Large intestine (tissue), 3 donors: ENCODE data around the gene CFAP157. TPM values are rescaled to one million over a fixed set of nuclear protein-coding genes. Genes with fewer than 3 reads are reported as not detected.
A peak's percentile ranks its signal among the peaks of the same experiment; 100 is the strongest.

Source experiments
- DNase-seq, 2 donors: peaks; one replicate each; pipeline versions ENCODE4 v3.0.0 to v3.0.0-alpha.2; 2013
- H3K27ac ChIP-seq: one replicate; pipeline ENCODE4 v1.5.1; 2013; ENCODE audit warnings: low read length
- H3K27me3 ChIP-seq: 2 replicates; pipeline ENCODE4 v1.6.1; 2013; ENCODE audit warnings: low read length; ENCODE audit not compliant: control insufficient read depth, insufficient read depth
- H3K36me3 ChIP-seq: 2 replicates; pipeline ENCODE4 v1.6.1; 2013; ENCODE audit warnings: low read length; ENCODE audit not compliant: control insufficient read depth, insufficient read depth
- H3K4me1 ChIP-seq: one replicate; pipeline ENCODE4 v1.6.1; 2013; ENCODE audit warnings: low read length; ENCODE audit not compliant: control insufficient read depth, insufficient read depth
- H3K4me3 ChIP-seq: one replicate; pipeline ENCODE4 v1.5.1; 2013; ENCODE audit warnings: low read length
- H3K9me3 ChIP-seq: one replicate; pipeline ENCODE4 v1.6.1; 2013; ENCODE audit warnings: mild to moderate bottlenecking, low read depth, low read length, moderate library complexity; ENCODE audit not compliant: control insufficient read depth
- WGBS: methylation state at CpG from one replicate; pipeline ENCODE4 v1.1.5; 2013; ENCODE audit warnings: low lambda C conversion rate; ENCODE audit not compliant: insufficient coverage; 5-methylcytosine and 5-hydroxymethylcytosine counted together
- polyA plus RNA-seq: library from polyadenylated mRNA; unstranded; fragments of 120-200 nt; gene quantifications from one replicate; pipeline ENCODE4 v1.2.1, GENCODE V29; 2013

CFAP157 gene
- polyA plus RNA-seq, 1 donor: 0.84 TPM

DNA sequence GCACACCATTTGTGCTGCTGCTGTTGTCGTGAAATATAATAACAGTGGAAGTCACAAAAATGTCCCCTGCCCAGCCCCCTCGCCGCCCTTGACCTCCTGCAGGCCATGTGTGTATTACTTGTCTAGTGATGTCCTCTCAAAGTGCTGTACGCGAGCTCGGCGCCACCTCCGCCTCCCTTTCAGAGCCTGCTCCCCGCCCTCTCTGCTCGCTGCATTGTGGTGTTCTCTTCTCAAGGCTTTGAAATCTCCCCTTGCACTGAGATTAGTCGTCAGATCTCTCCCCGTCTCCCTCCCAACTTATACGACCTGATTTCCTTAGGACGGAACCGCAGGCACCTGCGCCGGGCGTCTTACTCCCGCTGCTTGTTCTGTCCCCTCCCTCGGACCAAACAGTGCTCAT, 14.7 kb upstream of the CFAP157 start:
- Histone ChIP-seq H3K27me3 (no peaks in the 10 kb centered on the region), H3K9me3 (no peaks in the 10 kb centered on the region), H3K4me3 (no peak overlapping the region), H3K27ac (no peak overlapping the region), H3K4me1 (no peaks in the 10 kb centered on the region), H3K36me3 (peaks cover 15% of the 10 kb centered on the region)
- no CpG with 5 or more reads among the region's 20 CpGs for WGBS
- DNase-seq: no peak

DNA sequence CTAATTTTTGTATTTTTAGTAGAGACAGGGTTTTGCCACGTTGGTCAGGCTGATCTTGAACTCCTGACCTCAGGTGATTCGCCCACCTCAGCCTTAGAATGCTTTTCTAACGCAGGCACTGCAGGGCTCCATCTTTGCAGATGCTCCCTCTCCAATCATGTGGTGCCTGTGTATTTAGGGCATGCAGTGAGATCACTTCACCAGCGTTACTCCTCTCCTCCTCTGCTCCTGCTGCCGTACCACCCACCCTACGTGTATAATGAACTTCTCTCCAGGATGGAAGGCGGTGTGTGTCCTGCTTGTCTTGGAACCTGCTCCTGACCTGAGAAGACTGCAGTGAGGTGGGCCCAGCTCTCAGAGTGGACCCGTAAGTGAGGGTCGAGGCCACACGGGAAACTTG, 13.6 kb upstream of the CFAP157 start:
- Histone ChIP-seq H3K36me3 (peaks cover 11% of the 10 kb centered on the region), H3K4me1 (no peaks in the 10 kb centered on the region), H3K9me3 (no peaks in the 10 kb centered on the region), H3K4me3 (no peak overlapping the region), H3K27ac (no peak overlapping the region), H3K27me3 (no peaks in the 10 kb centered on the region)
- no CpG with 5 or more reads among the region's 10 CpGs for WGBS
- no peak for DNase-seq

DNA sequence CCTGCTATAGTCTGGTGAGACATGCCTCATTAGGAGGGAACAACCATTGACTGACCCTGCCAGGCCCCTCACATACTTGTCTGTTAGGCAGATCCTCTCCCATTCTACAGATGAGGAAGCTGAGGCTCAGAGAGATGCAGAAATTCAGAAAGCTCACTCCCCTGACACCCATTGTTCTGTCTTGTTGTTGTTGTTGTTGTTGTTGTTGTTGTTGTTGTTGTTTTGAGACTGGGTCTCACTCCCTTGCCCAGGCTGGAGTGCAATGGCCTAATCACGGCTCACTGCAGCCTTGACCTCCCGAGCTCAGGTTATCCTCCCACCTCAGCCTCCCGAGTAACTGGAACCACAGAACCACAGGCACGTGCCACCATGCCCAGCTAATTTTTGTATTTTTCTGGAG, 13.1 kb upstream of the CFAP157 start:
- Histone ChIP-seq H3K9me3 (no peaks in the 10 kb centered on the region), H3K4me3 (no peak overlapping the region), H3K27me3 (no peaks in the 10 kb centered on the region), H3K36me3 (peaks cover 11% of the 10 kb centered on the region), H3K4me1 (no peaks in the 10 kb centered on the region), H3K27ac (no peak overlapping the region)
- DNase-seq: no peak
- WGBS: no CpG with 5 or more reads among the region's 4 CpGs

GRCh38 chr9:127694890-127695720, 11.7 kb upstream of the CFAP157 start:
- H3K4me1 ChIP-seq: peaks cover 3% of the 10 kb centered on the region
- peaks cover 9% of the 10 kb centered on the region for H3K36me3 ChIP-seq
- DNase-seq: no peak
- no peak overlapping the region for H3K27ac ChIP-seq
- peaks cover 3% of the 10 kb centered on the region for H3K9me3 ChIP-seq
- 80% methylated on average over 1 of the region's 9 CpGs for WGBS
- no peak overlapping the region for H3K4me3 ChIP-seq
- no peaks in the 10 kb centered on the region for H3K27me3 ChIP-seq

DNA sequence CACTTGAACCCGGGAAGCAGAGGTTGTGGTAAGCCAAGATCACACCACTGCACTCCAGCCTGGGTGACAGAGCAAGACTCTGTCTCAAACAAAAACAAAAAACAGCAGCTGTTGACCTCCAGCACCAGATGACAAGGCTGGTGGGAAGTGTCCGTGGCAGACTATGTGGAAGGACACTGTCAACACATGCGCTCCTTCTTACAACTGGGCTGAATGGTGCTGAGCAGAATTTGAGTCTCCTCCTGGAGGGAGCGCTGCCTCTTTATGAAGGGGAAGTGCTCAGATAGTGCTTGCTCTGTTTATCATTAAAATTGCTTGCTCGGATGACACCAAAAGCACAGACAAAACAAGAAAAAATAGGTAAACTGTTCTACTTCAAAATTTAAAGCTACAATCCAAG, 9.2 kb upstream of the CFAP157 start:
- Histone ChIP-seq H3K9me3 (peaks cover 3% of the 10 kb centered on the region), H3K4me1 (peaks cover 3% of the 10 kb centered on the region), H3K4me3 (no peak overlapping the region), H3K36me3 (no peaks in the 10 kb centered on the region), H3K27me3 (no peaks in the 10 kb centered on the region), H3K27ac (no peak overlapping the region)
- no CpG with 5 or more reads among the region's 5 CpGs for WGBS
- DNase-seq: no peak

DNA sequence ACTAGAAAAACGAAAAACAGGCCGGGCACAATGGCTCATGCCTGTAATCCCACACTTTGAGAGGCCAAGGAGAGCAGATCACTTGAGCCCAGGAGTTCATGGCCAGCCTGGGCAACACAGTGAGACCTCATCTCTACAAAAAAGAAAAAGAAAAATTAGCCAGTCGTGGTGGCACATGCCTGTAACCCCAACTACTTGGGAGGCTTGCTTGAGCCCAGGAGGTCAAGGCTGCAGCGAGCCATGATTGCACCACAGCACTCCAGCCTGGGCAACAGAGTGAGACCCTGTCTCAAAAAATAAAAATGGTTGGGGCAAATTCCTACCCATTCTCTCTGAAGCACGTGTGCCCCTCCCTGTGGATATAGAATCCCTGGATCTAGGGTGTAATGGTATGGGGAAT, 8.4 kb upstream of the CFAP157 start:
- Histone ChIP-seq H3K27ac (no peak overlapping the region), H3K9me3 (peaks cover 3% of the 10 kb centered on the region), H3K36me3 (no peaks in the 10 kb centered on the region), H3K27me3 (no peaks in the 10 kb centered on the region), H3K4me3 (no peak overlapping the region), H3K4me1 (peaks cover 3% of the 10 kb centered on the region)
- DNase-seq: no peak
- no CpG with 5 or more reads among the region's 5 CpGs for WGBS

DNA sequence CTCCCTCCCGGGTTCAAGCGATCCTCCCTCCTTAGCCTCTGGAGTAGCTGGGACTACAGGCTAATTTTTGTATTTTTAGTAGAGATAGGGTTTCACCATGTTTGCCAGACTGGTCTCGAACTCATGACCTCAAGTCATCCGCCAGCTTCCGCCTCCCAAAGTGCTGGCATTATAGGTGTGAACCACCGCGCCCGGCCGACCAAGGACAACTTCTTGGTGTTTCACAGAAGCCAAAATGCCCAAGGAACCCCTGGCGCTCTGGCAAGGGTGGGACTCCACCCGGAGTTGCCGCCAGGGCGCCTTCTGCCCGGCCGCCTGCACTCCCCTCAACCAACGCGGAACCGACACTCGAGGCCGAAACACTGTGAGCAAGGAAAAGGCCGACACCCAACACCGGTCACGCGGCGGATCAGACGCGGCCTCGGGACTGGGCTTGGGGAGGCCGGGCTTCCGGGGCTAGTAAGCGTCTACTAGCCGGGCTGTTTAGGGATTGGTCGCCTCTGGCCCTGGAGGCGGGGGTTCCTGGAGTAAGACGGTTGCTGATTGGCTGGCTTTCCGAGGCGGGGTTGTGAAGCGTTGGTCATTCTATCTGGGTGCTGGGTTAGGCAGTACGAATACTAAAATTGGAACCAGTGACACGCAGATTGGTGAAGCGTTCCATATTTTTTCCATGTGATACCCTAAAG, 7.7 kb upstream of the CFAP157 start:
- WGBS: 0% methylated on average over 3 of the region's 41 CpGs
- Histone ChIP-seq H3K4me1 (peaks cover 3% of the 10 kb centered on the region), H3K9me3 (peaks cover 3% of the 10 kb centered on the region), H3K27me3 (no peaks in the 10 kb centered on the region), H3K36me3 (no peaks in the 10 kb centered on the region), H3K4me3 (peak overlapping the region; percentile 38), H3K27ac (peak overlapping the region; percentile 19)
- peak; percentile 94 to 96 for DNase-seq

GRCh38 chr9:127700140-127700539, 6.6 kb upstream of the CFAP157 start:
- H3K27ac ChIP-seq: no peak overlapping the region
- peaks cover 3% of the 10 kb centered on the region for H3K4me1 ChIP-seq
- H3K27me3 ChIP-seq: no peaks in the 10 kb centered on the region
- H3K36me3 ChIP-seq: no peaks in the 10 kb centered on the region
- no peak for DNase-seq
- no CpG with 5 or more reads among the region's 2 CpGs for WGBS
- no peak overlapping the region for H3K4me3 ChIP-seq
- H3K9me3 ChIP-seq: peaks cover 3% of the 10 kb centered on the region

GRCh38 chr9:127700594-127701255, 6.1 kb upstream of the CFAP157 start:
- no peak overlapping the region for H3K27ac ChIP-seq
- DNase-seq: no peak
- H3K27me3 ChIP-seq: no peaks in the 10 kb centered on the region
- H3K4me3 ChIP-seq: no peak overlapping the region
- peaks cover 3% of the 10 kb centered on the region for H3K4me1 ChIP-seq
- H3K36me3 ChIP-seq: no peaks in the 10 kb centered on the region
- peaks cover 3% of the 10 kb centered on the region for H3K9me3 ChIP-seq
- no CpG with 5 or more reads among the region's 5 CpGs for WGBS

- Histone ChIP-seq H3K4me1 (peaks cover 7% of the 10 kb centered on the region), H3K4me3 (no peak overlapping the region), H3K27ac (no peak overlapping the region), H3K9me3 (peaks cover 3% of the 10 kb centered on the region), H3K27me3 (no peaks in the 10 kb centered on the region), H3K36me3 (no peaks in the 10 kb centered on the region)
- DNase-seq: no peak
- WGBS: 80% methylated on average over 2 of the region's 9 CpGs
Measured at GRCh38 chr9:127703289-127703946, 3.4 kb upstream of the CFAP157 start.
